ENCODE results near the gene CSTF2. TPM values are rescaled to one million over a fixed set of nuclear protein-coding genes. Genes with fewer than 3 reads are reported as not detected.

Gene CSTF2
- total RNA-seq, 2 experiments from 2014 or later = 38.9 to 44.5 TPM

GRCh38 chrX:100830547-100830946 lies 10.4 kb downstream of the CSTF2 start:
- CTCF ChIA-PET = no interaction called here
- no peak for DNase-seq
- Mint-ChIP-seq H3K9me3 (ENCODE audit: low read depth) (no peaks in the 10 kb centered on the region), H3K4me3 (peak overlapping the region; percentile 52), H3K27me3 (no peaks in the 10 kb centered on the region), H3K36me3 (peaks cover 51% of the 10 kb centered on the region), H3K27ac (peak overlapping the region; percentile 93), H3K4me1 (peaks cover 25% of the 10 kb centered on the region)
- ATAC-seq = no peak

- CTCF ChIA-PET = no interaction called here
- H3K36me3 Mint-ChIP-seq = peaks cover 51% of the 10 kb centered on the region
Measured at GRCh38 chrX:100831219-100831946, 11.2 kb downstream of the CSTF2 start.

GRCh38 chrX:100850317-100850716 lies 30.1 kb downstream of the CSTF2 start:
- H3K36me3 Mint-ChIP-seq = no peaks in the 10 kb centered on the region
- H3K4me1 Mint-ChIP-seq = no peaks in the 10 kb centered on the region
- ATAC-seq = no peak

More at GRCh38 chrX:100831219-100831946, 11.2 kb downstream of the CSTF2 start:
- ATAC-seq (no peak), DNase-seq (no peak)
- peaks cover 25% of the 10 kb centered on the region for H3K4me1 Mint-ChIP-seq
- no peaks in the 10 kb centered on the region for H3K9me3 Mint-ChIP-seq (ENCODE audit: low read depth)
- peak overlapping the region; percentile 93 for H3K27ac Mint-ChIP-seq
- no peak overlapping the region for H3K4me3 Mint-ChIP-seq
- no peaks in the 10 kb centered on the region for H3K27me3 Mint-ChIP-seq

DNA sequence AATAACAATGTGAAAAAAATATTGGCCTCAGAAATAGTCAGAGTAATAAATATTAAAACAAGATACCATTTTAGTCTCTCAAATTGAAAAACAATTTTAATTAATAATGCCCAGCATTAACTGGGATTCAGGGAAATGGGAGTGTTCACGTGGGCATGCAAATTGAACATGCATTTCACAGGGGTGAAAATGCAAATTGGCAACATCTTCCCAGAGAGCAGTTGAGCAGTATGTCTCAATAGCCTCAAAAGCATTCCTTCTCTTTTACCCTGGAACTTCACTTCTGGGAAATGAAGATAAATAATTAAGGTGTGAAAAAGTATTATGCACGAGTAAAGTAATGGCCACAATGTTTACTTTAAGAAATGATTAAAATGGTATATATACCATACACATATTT lies 32.6 kb downstream of the CSTF2 start:
- Mint-ChIP-seq H3K36me3 (no peaks in the 10 kb centered on the region), H3K27ac (no peak overlapping the region), H3K4me3 (no peak overlapping the region), H3K4me1 (no peaks in the 10 kb centered on the region), H3K9me3 (ENCODE audit: low read depth) (no peaks in the 10 kb centered on the region), H3K27me3 (no peaks in the 10 kb centered on the region)
- CTCF ChIA-PET = no interaction called here
- DNase-seq (no peak), ATAC-seq (no peak)

More at GRCh38 chrX:100850317-100850716, 30.1 kb downstream of the CSTF2 start:
- CTCF ChIA-PET = no interaction called here
- Mint-ChIP-seq H3K27me3 (no peaks in the 10 kb centered on the region), H3K4me3 (no peak overlapping the region), H3K27ac (no peak overlapping the region), H3K9me3 (ENCODE audit: low read depth) (no peaks in the 10 kb centered on the region)
- DNase-seq = no peak

DNA sequence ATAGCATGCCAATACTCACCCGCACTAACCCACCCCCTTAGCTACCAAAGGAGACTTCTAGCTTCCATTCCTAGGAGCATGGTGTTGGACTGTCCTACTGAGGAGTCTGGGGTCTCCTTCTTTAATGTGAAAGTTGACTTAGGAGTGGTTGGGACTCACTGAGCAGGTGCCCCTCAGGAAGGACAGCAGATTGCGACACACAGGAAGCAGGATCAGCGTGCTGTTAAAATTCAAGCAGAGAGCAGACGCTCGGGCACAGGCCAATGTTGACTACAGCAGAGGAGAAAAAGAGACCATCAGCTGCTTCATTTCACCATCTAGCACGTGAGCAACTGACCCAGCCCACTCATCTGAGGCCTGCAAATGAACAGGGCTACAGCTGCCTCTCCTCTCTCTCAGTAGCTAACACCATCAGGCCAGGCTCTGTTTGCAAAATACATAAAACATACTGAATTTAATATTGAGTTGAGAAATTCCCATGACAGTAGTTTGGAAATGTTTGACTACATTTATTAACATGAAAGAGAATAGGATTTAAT lies 43.2 kb downstream of the CSTF2 start:
- no peaks in the 10 kb centered on the region for H3K9me3 Mint-ChIP-seq (ENCODE audit: low read depth)
- CTCF ChIA-PET = no interaction called here
- ATAC-seq (no peak), DNase-seq (no peak)
- no peak overlapping the region for H3K4me3 Mint-ChIP-seq
- no peak overlapping the region for H3K27ac Mint-ChIP-seq
- peaks cover 12% of the 10 kb centered on the region for H3K27me3 Mint-ChIP-seq
- no peaks in the 10 kb centered on the region for H3K4me1 Mint-ChIP-seq
- H3K36me3 Mint-ChIP-seq = no peaks in the 10 kb centered on the region

DNA sequence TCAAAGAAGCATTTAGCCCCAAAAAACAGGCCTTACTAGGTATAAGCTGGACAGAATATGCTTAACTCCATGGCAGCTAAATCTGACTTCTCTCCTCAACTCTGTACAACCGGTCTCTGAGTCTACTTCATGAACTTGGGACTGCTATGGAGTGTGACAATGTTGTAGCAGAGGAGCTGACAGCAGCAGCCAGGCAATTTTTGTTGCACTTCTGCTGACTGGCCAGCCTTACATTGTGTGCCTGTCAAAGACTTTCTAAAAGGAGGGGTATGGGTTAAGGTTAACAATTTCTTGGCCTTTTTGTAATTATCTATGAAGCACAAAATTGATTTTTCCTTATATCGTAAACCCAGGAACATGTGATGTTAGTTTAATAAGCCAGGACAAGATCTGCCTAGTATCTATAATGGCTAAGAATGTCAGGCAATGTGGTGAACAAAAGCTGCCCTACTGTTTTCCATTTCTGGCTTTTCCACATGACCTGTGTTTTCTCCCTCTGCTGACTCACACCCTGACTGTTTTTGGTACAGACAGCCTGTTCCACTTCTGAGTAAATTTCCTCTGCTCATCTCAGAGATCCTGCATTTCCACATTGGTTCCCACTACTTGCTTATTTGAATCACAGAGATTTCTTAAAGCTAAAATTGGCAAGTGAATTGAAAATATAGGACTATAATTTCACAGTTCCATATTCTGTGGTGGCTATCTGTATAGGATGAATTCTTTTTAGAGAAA lies 44.6 kb downstream of the CSTF2 start:
- Mint-ChIP-seq H3K27ac (no peak overlapping the region), H3K9me3 (ENCODE audit: low read depth) (no peaks in the 10 kb centered on the region), H3K4me1 (no peaks in the 10 kb centered on the region), H3K4me3 (no peak overlapping the region), H3K27me3 (peaks cover 3% of the 10 kb centered on the region), H3K36me3 (no peaks in the 10 kb centered on the region)
- no peak for DNase-seq
- CTCF ChIA-PET = no interaction called here
- no peak for ATAC-seq

DNA sequence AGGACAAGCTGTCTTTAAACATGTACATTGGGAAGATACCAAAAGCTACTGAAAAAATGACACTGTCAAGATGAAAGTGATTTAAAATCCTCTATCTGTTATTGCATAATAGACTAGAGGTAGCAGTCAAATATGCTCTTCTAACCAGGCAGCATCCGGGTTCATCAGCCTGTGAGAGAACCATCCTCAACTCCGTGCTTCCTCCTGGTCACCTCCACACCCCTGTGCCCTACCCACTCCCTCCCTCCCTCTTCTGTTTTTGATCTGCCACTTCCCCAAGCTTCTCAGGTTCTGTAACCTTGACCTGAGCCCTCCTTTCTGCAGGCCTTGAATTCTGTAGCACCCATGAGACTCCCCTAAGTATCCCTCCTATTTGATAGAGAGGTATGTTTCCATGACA lies 48.1 kb downstream of the CSTF2 start:
- CTCF ChIA-PET = no interaction called here
- H3K4me3 Mint-ChIP-seq = no peak overlapping the region
- ATAC-seq (no peak), DNase-seq (no peak)
- no peaks in the 10 kb centered on the region for H3K9me3 Mint-ChIP-seq (ENCODE audit: low read depth)
- peaks cover 10% of the 10 kb centered on the region for H3K27me3 Mint-ChIP-seq
- H3K27ac Mint-ChIP-seq = no peak overlapping the region
- H3K36me3 Mint-ChIP-seq = no peaks in the 10 kb centered on the region
- no peaks in the 10 kb centered on the region for H3K4me1 Mint-ChIP-seq

DNA sequence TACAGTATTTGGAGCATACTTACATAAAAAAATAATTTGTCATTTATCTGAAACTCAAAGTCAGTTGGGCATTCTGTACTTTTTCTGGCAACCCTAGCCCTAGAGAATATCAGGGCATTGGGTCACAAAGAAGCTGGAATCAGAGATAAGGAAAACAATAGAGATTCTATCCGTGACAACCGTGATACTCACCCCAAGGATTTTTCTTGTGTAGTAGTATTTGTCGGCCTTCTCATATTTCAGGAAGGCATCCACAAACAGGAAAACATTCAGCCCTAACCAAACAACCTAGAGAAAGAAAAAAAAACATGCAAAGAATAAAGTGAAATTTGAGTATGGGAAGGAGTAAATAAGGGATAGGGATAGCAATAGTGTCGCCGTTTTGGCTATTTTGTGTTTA lies 50.3 kb downstream of the CSTF2 start:
- peaks cover 14% of the 10 kb centered on the region for H3K27me3 Mint-ChIP-seq
- no peaks in the 10 kb centered on the region for H3K9me3 Mint-ChIP-seq (ENCODE audit: low read depth)
- ATAC-seq = no peak
- no peak overlapping the region for H3K4me3 Mint-ChIP-seq
- CTCF ChIA-PET = no interaction called here
- no peaks in the 10 kb centered on the region for H3K36me3 Mint-ChIP-seq
- H3K4me1 Mint-ChIP-seq = peaks cover 4% of the 10 kb centered on the region
- no peak overlapping the region for H3K27ac Mint-ChIP-seq
- no peak for DNase-seq

DNA sequence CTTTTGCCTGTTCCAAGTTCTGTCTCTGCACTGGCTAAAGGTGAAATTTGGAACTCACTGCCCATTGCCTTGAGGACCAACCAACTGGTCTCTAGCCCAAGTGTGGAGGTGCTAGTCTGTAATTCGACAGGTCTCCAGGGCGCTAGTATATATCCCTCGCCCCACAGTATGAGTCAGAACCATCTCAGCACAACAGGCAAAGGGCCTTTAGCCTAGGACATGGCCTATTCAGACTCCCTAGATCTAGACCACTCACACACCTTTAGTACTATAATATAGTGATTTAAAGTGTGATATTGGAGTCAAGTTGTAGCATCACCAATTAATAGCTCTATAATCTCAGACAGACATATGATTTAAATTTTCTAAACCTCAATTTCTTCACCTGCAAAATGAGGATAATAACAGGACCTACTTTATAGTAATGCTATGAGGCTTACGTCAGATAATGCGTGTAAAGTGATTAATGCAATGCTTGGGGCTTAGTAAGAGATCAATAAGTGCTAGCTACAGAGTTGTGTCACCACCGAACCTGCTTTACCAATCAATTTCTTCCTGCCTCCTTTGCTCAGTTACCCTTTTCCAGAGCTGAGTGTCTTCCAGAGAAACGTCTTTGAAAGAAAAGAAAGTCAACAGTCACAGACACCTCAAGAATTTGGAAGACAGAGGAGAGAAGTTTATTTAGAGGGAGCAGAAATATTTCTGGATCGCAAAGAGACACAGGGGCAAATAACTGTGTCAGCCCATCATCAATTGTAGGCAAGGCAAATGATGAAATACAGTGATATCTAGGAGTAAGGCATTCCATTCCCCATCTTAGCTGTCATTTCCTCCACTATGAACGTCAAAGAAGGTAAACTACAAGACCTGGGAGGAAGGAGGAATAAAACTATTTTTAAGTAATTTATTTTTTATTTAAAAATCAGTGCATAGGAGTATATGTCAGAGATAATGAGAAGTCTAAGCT lies 51.7 kb downstream of the CSTF2 start:
- DNase-seq (no peak), ATAC-seq (no peak)
- H3K9me3 Mint-ChIP-seq (ENCODE audit: low read depth) = no peaks in the 10 kb centered on the region
- H3K27ac Mint-ChIP-seq = no peak overlapping the region
- H3K4me3 Mint-ChIP-seq = no peak overlapping the region
- H3K27me3 Mint-ChIP-seq = peaks cover 14% of the 10 kb centered on the region
- H3K4me1 Mint-ChIP-seq = peaks cover 4% of the 10 kb centered on the region
- no peaks in the 10 kb centered on the region for H3K36me3 Mint-ChIP-seq
- CTCF ChIA-PET = no interaction called here

DNA sequence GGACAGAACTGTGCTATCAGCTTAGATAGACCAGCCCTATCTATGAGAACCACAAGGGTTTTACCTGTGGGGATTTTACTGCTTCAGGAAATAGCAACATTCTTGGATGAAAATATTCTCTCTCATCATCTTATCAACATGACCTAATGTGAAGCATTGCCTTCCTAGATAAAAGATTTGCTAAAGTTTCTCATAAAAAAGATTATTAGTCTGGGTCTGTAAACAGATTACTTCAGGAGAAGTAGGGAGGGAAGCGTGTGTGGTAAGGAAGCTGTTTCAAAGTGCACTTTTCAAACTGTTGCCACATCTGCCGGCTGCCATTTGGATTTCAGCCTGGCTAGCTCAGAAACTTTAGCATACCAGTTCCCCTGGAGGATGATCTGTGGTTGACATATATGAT lies 54.1 kb downstream of the CSTF2 start, which contains the start of gene NOX1:
Gene NOX1 (minus strand): TSS at position 35 of the 400 bp plus-strand sequence. CDS start 220 bp downstream, outside the sequence.
- H3K4me3 Mint-ChIP-seq = no peak within 1 kb of the TSS
- H3K27ac Mint-ChIP-seq = no peak within 1 kb of the TSS
- H3K36me3 Mint-ChIP-seq = no peaks in the 10 kb centered on the region
- DNase-seq = no peak
- no peak for ATAC-seq
- CTCF ChIA-PET = no interaction called here
- H3K27me3 Mint-ChIP-seq = peaks cover 11% of the 10 kb centered on the region
- H3K4me1 Mint-ChIP-seq = peaks cover 4% of the 10 kb centered on the region
- H3K9me3 Mint-ChIP-seq (ENCODE audit: low read depth) = no peaks in the 10 kb centered on the region

GRCh38 chrX:100880368-100880767 lies 60.2 kb downstream of the CSTF2 start:
- H3K4me1 Mint-ChIP-seq = peaks cover 3% of the 10 kb centered on the region
- H3K27ac Mint-ChIP-seq = no peak overlapping the region
- CTCF ChIA-PET = no interaction called here
- H3K27me3 Mint-ChIP-seq = no peaks in the 10 kb centered on the region
- ATAC-seq (no peak), DNase-seq (no peak)
- H3K4me3 Mint-ChIP-seq = no peak overlapping the region
- H3K9me3 Mint-ChIP-seq (ENCODE audit: low read depth) = no peaks in the 10 kb centered on the region
- H3K36me3 Mint-ChIP-seq = no peaks in the 10 kb centered on the region

DNA sequence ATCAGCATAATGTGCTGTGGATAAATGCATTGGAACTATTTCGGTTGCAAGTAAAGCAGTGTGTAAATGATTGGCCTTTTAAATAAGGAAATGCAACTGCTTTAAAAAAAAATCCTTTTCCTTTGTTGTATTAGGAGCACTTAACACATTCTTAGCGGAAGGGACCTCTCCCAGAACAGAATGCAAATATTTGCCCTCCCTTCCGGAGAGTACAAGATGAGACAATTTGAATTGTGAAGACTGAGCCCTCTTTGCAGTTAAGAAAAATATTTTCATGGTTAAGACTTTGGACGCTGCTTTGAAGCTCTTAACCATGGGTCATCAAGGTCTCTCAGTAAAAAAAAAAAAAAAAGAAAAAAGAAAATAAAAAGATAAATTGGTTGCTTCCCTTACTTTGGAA lies 63.5 kb downstream of the CSTF2 start:
- CTCF ChIA-PET = no interaction called here
- DNase-seq (no peak), ATAC-seq (no peak)
- Mint-ChIP-seq H3K36me3 (no peaks in the 10 kb centered on the region), H3K27me3 (no peaks in the 10 kb centered on the region), H3K4me3 (no peak overlapping the region), H3K27ac (no peak overlapping the region), H3K9me3 (ENCODE audit: low read depth) (no peaks in the 10 kb centered on the region), H3K4me1 (peaks cover 9% of the 10 kb centered on the region)

All from activated CD8-positive, alpha-beta memory T cell treated with anti-CD3 and anti-CD28 coated beads, Interleukin-2, amount 10 ng/mL, durations not matched to agents 7 days and 5 days (primary cell).